ENCODE results near the gene HYCC2. TPM values are rescaled to one million over a fixed set of nuclear protein-coding genes. Genes with fewer than 3 reads are reported as not detected.
"Not testable (repeated sequence)": the region's sequence is repeated elsewhere in the genome, so short reads cannot be mapped to it uniquely, and the experiment has no call there.

The HYCC2 gene
- total and polyA plus RNA-seq, 7 experiments from 2014 or later, result 20.8 to 38.3 (median 35.5) TPM

GRCh38 chr2:201064797-201065329 is 6.6 kb downstream of the HYCC2 start:
- H3K9me3 Mint-ChIP-seq, result peaks cover 0 to 4% (median 0%) of the 10 kb centered on the region in 11 donors
- ChIA-PET CTCF (interaction anchor here (0.7 kb wide), 1 partner anchor 11 kb away, joined by 3 read pairs; no protein-coding TSS in a partner anchor), POLR2A (interaction anchor here (1.2 kb wide), 1 partner anchor 8 kb away, joined by 3 read pairs; no protein-coding TSS in a partner anchor)
- H3K4me3 Mint-ChIP-seq, result no peak overlapping the region
- H3K4me1 Mint-ChIP-seq, result peaks cover 30 to 64% (median 56%) of the 10 kb centered on the region in 7 donors
- H3K27me3 Mint-ChIP-seq, result no peaks in the 10 kb centered on the region
- Histone ChIP-seq H3K36me3 (ENCODE audit: control insufficient read depth in 2 of 3, insufficient read depth in 3 of 3, low read length in 3 of 3) (peaks cover 0 to 5% (median 0%) of the 10 kb centered on the region in 3 experiments), H3K27me3 (ENCODE audit: control insufficient read depth in 2 of 2, insufficient read depth in 2 of 2, low read length in 2 of 2) (no peaks in the 10 kb centered on the region), H3K27ac (ENCODE audit: low read depth, low read length) (no peak overlapping the region), H3K9me3 (ENCODE audit: control insufficient read depth in 2 of 3, low read length in 3 of 3) (no peaks in the 10 kb centered on the region), H3K4me3 (ENCODE audit: low read length) (no peak overlapping the region), H3K4me1 (ENCODE audit: control insufficient read depth in 2 of 2, insufficient read depth in 2 of 2, low read length in 2 of 2) (peaks cover 15 to 23% of the 10 kb centered on the region in 2 donors)
- ATAC-seq (no peak), DNase-seq (no peak)
- peak overlapping the region in 3 of 9 donors; percentile 13 to 72 (median 20) for H3K27ac Mint-ChIP-seq
- intact Hi-C loops (cut with micrococcal nuclease), result loop anchor here in 1 of 2 donors (5.0 kb wide), 1 partner anchor 43 kb away; no protein-coding TSS in a partner anchor
- peaks cover 0 to 19% (median 15%) of the 10 kb centered on the region in 5 donors for H3K36me3 Mint-ChIP-seq

GRCh38 chr2:201063516-201063915 is 8.0 kb downstream of the HYCC2 start:
- H3K27ac ChIP-seq (ENCODE audit: low read depth, low read length); CTCF ChIA-PET; H3K4me3 ChIP-seq (ENCODE audit: low read length); H3K36me3 ChIP-seq (ENCODE audit: control insufficient read depth in 2 of 3, insufficient read depth in 3 of 3, low read length in 3 of 3); H3K4me3 Mint-ChIP-seq; H3K9me3 ChIP-seq (ENCODE audit: control insufficient read depth in 2 of 3, low read length in 3 of 3); H3K27me3 Mint-ChIP-seq; ATAC-seq; H3K4me1 ChIP-seq (ENCODE audit: control insufficient read depth in 2 of 2, insufficient read depth in 2 of 2, low read length in 2 of 2); H3K9me3 Mint-ChIP-seq; intact Hi-C loops (cut with micrococcal nuclease); H3K27me3 ChIP-seq (ENCODE audit: control insufficient read depth in 2 of 2, insufficient read depth in 2 of 2, low read length in 2 of 2): not testable (repeated sequence)
- peaks cover 0 to 23% (median 15%) of the 10 kb centered on the region in 5 donors for H3K36me3 Mint-ChIP-seq
- POLR2A ChIA-PET, result interaction anchor here (0.6 kb wide), 1 partner anchor 149 kb away, joined by 3 read pairs; no protein-coding TSS in a partner anchor
- peak overlapping the region in 2 of 9 donors; percentile 44 to 65 for H3K27ac Mint-ChIP-seq
- peaks cover 31 to 62% (median 49%) of the 10 kb centered on the region in 7 donors for H3K4me1 Mint-ChIP-seq
- DNase-seq, result peak in 1 of 9 donors; percentile 37

- H3K27ac Mint-ChIP-seq, result peak overlapping the region in 3 of 9 donors; percentile 39 to 51 (median 50)
- ATAC-seq (no peak), DNase-seq (no peak)
- Histone ChIP-seq H3K4me3 (ENCODE audit: low read length) (no peak overlapping the region), H3K36me3 (ENCODE audit: control insufficient read depth in 2 of 3, insufficient read depth in 3 of 3, low read length in 3 of 3) (peaks cover 0 to 9% (median 0%) of the 10 kb centered on the region in 3 experiments), H3K27me3 (ENCODE audit: control insufficient read depth in 2 of 2, insufficient read depth in 2 of 2, low read length in 2 of 2) (no peaks in the 10 kb centered on the region), H3K4me1 (ENCODE audit: control insufficient read depth in 2 of 2, insufficient read depth in 2 of 2, low read length in 2 of 2) (no peaks in the 10 kb centered on the region), H3K27ac (ENCODE audit: low read depth, low read length) (no peak overlapping the region), H3K9me3 (ENCODE audit: control insufficient read depth in 2 of 3, low read length in 3 of 3) (no peaks in the 10 kb centered on the region)
- CTCF ChIA-PET, result no interaction called here
- peaks cover 30 to 54% (median 46%) of the 10 kb centered on the region in 7 donors for H3K4me1 Mint-ChIP-seq
- POLR2A ChIA-PET, result no interaction called here
- H3K36me3 Mint-ChIP-seq, result peaks cover 0 to 35% (median 19%) of the 10 kb centered on the region in 5 donors
- no peaks in the 10 kb centered on the region for H3K27me3 Mint-ChIP-seq
- H3K4me3 Mint-ChIP-seq, result no peak overlapping the region
- no peaks in the 10 kb centered on the region for H3K9me3 Mint-ChIP-seq
- intact Hi-C loops (cut with micrococcal nuclease), result no loop called here
Measured at GRCh38 chr2:201059961-201060755, 11.3 kb downstream of the HYCC2 start.

GRCh38 chr2:201058914-201059313 is 12.6 kb downstream of the HYCC2 start:
- Mint-ChIP-seq H3K4me1 (peaks cover 30 to 50% (median 41%) of the 10 kb centered on the region in 7 donors), H3K9me3 (no peaks in the 10 kb centered on the region)
- POLR2A ChIA-PET, result no interaction called here

GRCh38 chr2:201057715-201058248 is 13.7 kb downstream of the HYCC2 start:
- H3K9me3 Mint-ChIP-seq, result no peaks in the 10 kb centered on the region
- Histone ChIP-seq H3K9me3 (ENCODE audit: control insufficient read depth in 2 of 3, low read length in 3 of 3) (no peaks in the 10 kb centered on the region), H3K27ac (ENCODE audit: low read depth, low read length) (no peak overlapping the region), H3K36me3 (ENCODE audit: control insufficient read depth in 2 of 3, insufficient read depth in 3 of 3, low read length in 3 of 3) (peaks cover 0 to 19% (median 0%) of the 10 kb centered on the region in 3 experiments), H3K4me1 (ENCODE audit: control insufficient read depth in 2 of 2, insufficient read depth in 2 of 2, low read length in 2 of 2) (no peaks in the 10 kb centered on the region), H3K27me3 (ENCODE audit: control insufficient read depth in 2 of 2, insufficient read depth in 2 of 2, low read length in 2 of 2) (no peaks in the 10 kb centered on the region), H3K4me3 (ENCODE audit: low read length) (no peak overlapping the region)
- no peak for ATAC-seq
- ChIA-PET CTCF (interaction anchor here (0.8 kb wide), 1 partner anchor 11 kb away, joined by 4 read pairs; no protein-coding TSS in a partner anchor), POLR2A (no interaction called here)
- no peak for DNase-seq
- peaks cover 3 to 35% (median 16%) of the 10 kb centered on the region in 5 donors for H3K36me3 Mint-ChIP-seq
- intact Hi-C loops (cut with micrococcal nuclease), result no loop called here
- H3K4me3 Mint-ChIP-seq, result peak overlapping the region in 1 of 10 donors; percentile 33
- peaks cover 23 to 42% (median 32%) of the 10 kb centered on the region in 7 donors for H3K4me1 Mint-ChIP-seq
- H3K27ac Mint-ChIP-seq, result peak overlapping the region in 4 of 9 donors; percentile 9 to 44 (median 15)
- no peaks in the 10 kb centered on the region for H3K27me3 Mint-ChIP-seq

More at GRCh38 chr2:201058914-201059313, 12.6 kb downstream of the HYCC2 start:
- H3K4me3 Mint-ChIP-seq, result no peak overlapping the region
- Histone ChIP-seq H3K4me3 (ENCODE audit: low read length) (no peak overlapping the region), H3K27ac (ENCODE audit: low read depth, low read length) (no peak overlapping the region), H3K27me3 (ENCODE audit: control insufficient read depth in 2 of 2, insufficient read depth in 2 of 2, low read length in 2 of 2) (no peaks in the 10 kb centered on the region), H3K9me3 (ENCODE audit: control insufficient read depth in 2 of 3, low read length in 3 of 3) (no peaks in the 10 kb centered on the region), H3K36me3 (ENCODE audit: control insufficient read depth in 2 of 3, insufficient read depth in 3 of 3, low read length in 3 of 3) (peaks cover 0 to 12% (median 0%) of the 10 kb centered on the region in 3 experiments), H3K4me1 (ENCODE audit: control insufficient read depth in 2 of 2, insufficient read depth in 2 of 2, low read length in 2 of 2) (no peaks in the 10 kb centered on the region)
- intact Hi-C loops (cut with micrococcal nuclease), result no loop called here
- no peak for DNase-seq
- peak overlapping the region in 1 of 9 donors; percentile 59 for H3K27ac Mint-ChIP-seq
- CTCF ChIA-PET, result interaction anchor here (1.0 kb wide), 1 partner anchor 10 kb away, joined by 4 read pairs; no protein-coding TSS in a partner anchor
- H3K27me3 Mint-ChIP-seq, result no peaks in the 10 kb centered on the region
- ATAC-seq, result no peak
- peaks cover 3 to 40% (median 20%) of the 10 kb centered on the region in 5 donors for H3K36me3 Mint-ChIP-seq

GRCh38 chr2:201057087-201057521 is 14.4 kb downstream of the HYCC2 start:
- Histone ChIP-seq H3K9me3 (ENCODE audit: control insufficient read depth in 2 of 3, low read length in 3 of 3) (no peaks in the 10 kb centered on the region), H3K4me3 (ENCODE audit: low read length) (no peak overlapping the region), H3K27me3 (ENCODE audit: control insufficient read depth in 2 of 2, insufficient read depth in 2 of 2, low read length in 2 of 2) (no peaks in the 10 kb centered on the region), H3K36me3 (ENCODE audit: control insufficient read depth in 2 of 3, insufficient read depth in 3 of 3, low read length in 3 of 3) (peaks cover 0 to 19% (median 0%) of the 10 kb centered on the region in 3 experiments), H3K4me1 (ENCODE audit: control insufficient read depth in 2 of 2, insufficient read depth in 2 of 2, low read length in 2 of 2) (no peaks in the 10 kb centered on the region), H3K27ac (ENCODE audit: low read depth, low read length) (no peak overlapping the region)
- Mint-ChIP-seq H3K27ac (peak overlapping the region in 3 of 9 donors; percentile 30 to 75 (median 56)), H3K36me3 (peaks cover 3 to 40% (median 19%) of the 10 kb centered on the region in 5 donors), H3K9me3 (no peaks in the 10 kb centered on the region), H3K4me1 (peaks cover 28 to 47% (median 38%) of the 10 kb centered on the region in 7 donors), H3K4me3 (no peak overlapping the region), H3K27me3 (no peaks in the 10 kb centered on the region)
- intact Hi-C loops (cut with micrococcal nuclease), result no loop called here
- no peak for ATAC-seq
- CTCF ChIA-PET, result interaction anchor here (0.6 to 0.8 kb wide), 2 partner anchors 12 kb away, joined by 4 read pairs; no protein-coding TSS in a partner anchor
- DNase-seq, result no peak
- POLR2A ChIA-PET, result interaction anchor here (0.7 kb wide), 1 partner anchor 8 kb away, joined by 3 read pairs; no protein-coding TSS in a partner anchor
